ENCODE results near the gene B4GALT5.
"Not testable (repeated sequence)": the region's sequence is repeated elsewhere in the genome, so short reads cannot be mapped to it uniquely, and the experiment has no call there.

DNA sequence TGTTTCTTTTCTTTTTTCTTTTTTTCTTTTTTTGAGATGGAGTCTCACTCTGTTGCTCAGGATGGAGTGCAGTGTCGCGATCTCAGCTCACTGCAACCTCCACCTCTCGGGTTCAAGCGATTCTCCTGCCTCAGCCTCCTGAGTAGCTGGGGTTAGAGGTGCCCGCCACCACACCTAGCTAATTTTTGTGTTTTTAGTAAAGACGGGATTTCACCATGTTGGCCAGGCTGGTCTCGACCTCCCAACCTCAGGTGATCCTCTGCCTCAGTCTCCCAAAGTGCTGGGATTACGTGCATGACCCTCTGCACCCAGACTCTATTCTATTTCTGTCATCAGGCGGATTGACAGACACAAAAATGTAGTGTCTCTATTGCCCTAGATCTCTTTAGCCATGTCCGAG is 88.7 kb downstream of the B4GALT5 start:
- TF ChIP-seq, protein P1, sequence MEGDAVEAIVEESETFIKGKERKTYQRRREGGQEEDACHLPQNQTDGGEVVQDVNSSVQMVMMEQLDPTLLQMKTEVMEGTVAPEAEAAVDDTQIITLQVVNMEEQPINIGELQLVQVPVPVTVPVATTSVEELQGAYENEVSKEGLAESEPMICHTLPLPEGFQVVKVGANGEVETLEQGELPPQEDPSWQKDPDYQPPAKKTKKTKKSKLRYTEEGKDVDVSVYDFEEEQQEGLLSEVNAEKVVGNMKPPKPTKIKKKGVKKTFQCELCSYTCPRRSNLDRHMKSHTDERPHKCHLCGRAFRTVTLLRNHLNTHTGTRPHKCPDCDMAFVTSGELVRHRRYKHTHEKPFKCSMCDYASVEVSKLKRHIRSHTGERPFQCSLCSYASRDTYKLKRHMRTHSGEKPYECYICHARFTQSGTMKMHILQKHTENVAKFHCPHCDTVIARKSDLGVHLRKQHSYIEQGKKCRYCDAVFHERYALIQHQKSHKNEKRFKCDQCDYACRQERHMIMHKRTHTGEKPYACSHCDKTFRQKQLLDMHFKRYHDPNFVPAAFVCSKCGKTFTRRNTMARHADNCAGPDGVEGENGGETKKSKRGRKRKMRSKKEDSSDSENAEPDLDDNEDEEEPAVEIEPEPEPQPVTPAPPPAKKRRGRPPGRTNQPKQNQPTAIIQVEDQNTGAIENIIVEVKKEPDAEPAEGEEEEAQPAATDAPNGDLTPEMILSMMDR (IDR thresholded peaks at IDR 0.05), result not testable (repeated sequence)
- TF ChIP-seq POLR2A (IDR thresholded peaks at IDR 0.05), result not testable (repeated sequence)

Data from body of pancreas (tissue), 4 donors.